WTC11 (cell line): ENCODE data around the gene PLA2G4A. TPM values are rescaled to one million over a fixed set of nuclear protein-coding genes. Genes with fewer than 3 reads are reported as not detected.

Experiments
- ATAC-seq: fragments of 200-7000 bp; cut with Tn5 transposase; 2 replicates; pipeline ENCODE4 v1.10.0; 2021; ENCODE audit warnings: mild to moderate bottlenecking, moderate library complexity
- CTCF ChIA-PET: fragments of 300-600 bp; sonication (Branson Sonifier 250); formaldehyde crosslinking; loops from one replicate; lab custom pipeline; 2021; ENCODE audit warnings: antibody characterized with exemption; lab: Charles Lee
- POLR2A ChIA-PET: fragments of 350-600 bp; sonication (Branson Sonifier 250); formaldehyde crosslinking; loops from one replicate; lab custom pipeline; 2021; ENCODE audit warnings: antibody characterized with exemption; lab: Charles Lee
- DNase-seq: peaks from one replicate; pipeline ENCODE4 v3.0.0; 2021; ENCODE audit warnings: low spot score
- H3K27ac Mint-ChIP-seq: 2 replicates; pipeline ENCODE4 v1.8.0; 2021; ENCODE audit warnings: mixed read lengths
- H3K27me3 Mint-ChIP-seq: 2 replicates; pipeline ENCODE4 v1.8.0; 2021; ENCODE audit warnings: low read depth, mild to moderate bottlenecking, moderate library complexity, mixed read lengths
- H3K36me3 Mint-ChIP-seq: 2 replicates; pipeline ENCODE4 v1.8.0; 2021; ENCODE audit warnings: mixed read lengths
- H3K4me1 Mint-ChIP-seq: 2 replicates; pipeline ENCODE4 v1.8.0; 2022; ENCODE audit warnings: mixed read lengths
- H3K4me3 Mint-ChIP-seq: 2 replicates; pipeline ENCODE4 v1.8.0; 2021; ENCODE audit warnings: mild to moderate bottlenecking, moderate library complexity, mixed read lengths
- H3K9me3 Mint-ChIP-seq: 2 replicates; pipeline ENCODE4 v1.8.0; 2021; ENCODE audit warnings: mixed read lengths
- CREB1 ChIP-seq: sonication (generic); formaldehyde crosslinking; IDR thresholded peaks from 2 replicates; pipeline ENCODE4 v1.8.0; 2023; ENCODE audit warnings: mild to moderate bottlenecking, missing genetic modification reagents
- HMGA2 ChIP-seq: fragments of 250-450 bp; sonication (Bioruptor Pico); IDR thresholded peaks from 2 replicates; pipeline ENCODE4 v1.4.0; 2021; ENCODE audit warnings: mild to moderate bottlenecking, moderate library complexity
- JAZF1 ChIP-seq: fragments of 250-450 bp; sonication (Bioruptor Pico); IDR thresholded peaks from 2 replicates; pipeline ENCODE4 v1.9.0; 2021; ENCODE audit warnings: moderate library complexity, mild to moderate bottlenecking, inconsistent platforms
- JUN ChIP-seq: sonication (generic); formaldehyde crosslinking; IDR thresholded peaks from 2 replicates; pipeline ENCODE4 v1.8.0; 2023; ENCODE audit warnings: mild to moderate bottlenecking, missing genetic modification reagents
- KAT7 ChIP-seq: sonication (generic); formaldehyde crosslinking; IDR thresholded peaks from 2 replicates; pipeline ENCODE4 v1.8.1; 2023; ENCODE audit warnings: missing genetic modification reagents, mild to moderate bottlenecking, borderline replicate concordance
- NFE2L1 ChIP-seq: sonication (generic); formaldehyde crosslinking; IDR thresholded peaks from 2 replicates; pipeline ENCODE4 v1.8.1; 2023; ENCODE audit warnings: missing genetic modification reagents
- NR1H2 ChIP-seq: sonication (generic); formaldehyde crosslinking; IDR thresholded peaks from 2 replicates; pipeline ENCODE4 v1.9.0; 2021; ENCODE audit warnings: mild to moderate bottlenecking, moderate library complexity, missing genetic modification reagents
- NR3C1 ChIP-seq: sonication (generic); formaldehyde crosslinking; conservative IDR thresholded peaks from 2 replicates; pipeline ENCODE4 v1.8.1; 2023; ENCODE audit warnings: low read depth, mild to moderate bottlenecking, missing genetic modification reagents
- OVOL2 ChIP-seq: fragments of 250-450 bp; sonication (Bioruptor Pico); IDR thresholded peaks from 2 replicates; pipeline ENCODE4 v1.9.0; 2021; ENCODE audit warnings: mild to moderate bottlenecking, borderline replicate concordance
- ZNF121 ChIP-seq: sonication (generic); formaldehyde crosslinking; IDR thresholded peaks from 2 replicates; pipeline ENCODE4 v1.8.0; 2023; ENCODE audit warnings: missing genetic modification reagents
- ZNF263 ChIP-seq: sonication (generic); formaldehyde crosslinking; IDR thresholded peaks from 2 replicates; pipeline ENCODE4 v1.8.1; 2022; ENCODE audit warnings: low read depth, mild to moderate bottlenecking, moderate library complexity, missing genetic modification reagents
- total RNA-seq: library from RNA; stranded (reverse); gene quantifications from 3 replicates; pipeline ENCODE4 v1.2.3, GENCODE V29; 2021
- TF ChIP-seq, protein P1 (sequence below): sonication (generic); formaldehyde crosslinking; IDR thresholded peaks from 2 replicates; pipeline ENCODE4 v1.8.0; 2022; ENCODE audit warnings: mild to moderate bottlenecking, missing genetic modification reagents
- TF ChIP-seq, protein P2 (sequence below): sonication (generic); formaldehyde crosslinking; IDR thresholded peaks from 2 replicates; pipeline ENCODE4 v1.8.1; 2023; ENCODE audit warnings: mild to moderate bottlenecking, missing genetic modification reagents
- TF ChIP-seq, protein P3 (sequence below): fragments of 250-450 bp; sonication (Bioruptor Pico); IDR thresholded peaks from 2 replicates; pipeline ENCODE4 v1.9.0; 2021; ENCODE audit warnings: mild to moderate bottlenecking
- TF ChIP-seq, protein P4 (sequence below): fragments of 250-450 bp; sonication (Bioruptor Pico); IDR thresholded peaks from 2 replicates; pipeline ENCODE4 v1.9.0; 2021; ENCODE audit warnings: moderate library complexity, mild to moderate bottlenecking, inconsistent platforms, borderline replicate concordance
- TF ChIP-seq, protein P5 (sequence below): sonication (generic); formaldehyde crosslinking; IDR thresholded peaks from 2 replicates; pipeline ENCODE4 v1.8.0; 2022; ENCODE audit warnings: mild to moderate bottlenecking, missing genetic modification reagents
- TF ChIP-seq, protein P6 (sequence below): sonication (generic); formaldehyde crosslinking; IDR thresholded peaks from 2 replicates; pipeline ENCODE4 v1.8.1; 2023; ENCODE audit warnings: mild to moderate bottlenecking, missing genetic modification reagents, moderate library complexity

Gene PLA2G4A
- total RNA-seq, 1 experiment from 2014 or later: 1.3 TPM

DNA sequence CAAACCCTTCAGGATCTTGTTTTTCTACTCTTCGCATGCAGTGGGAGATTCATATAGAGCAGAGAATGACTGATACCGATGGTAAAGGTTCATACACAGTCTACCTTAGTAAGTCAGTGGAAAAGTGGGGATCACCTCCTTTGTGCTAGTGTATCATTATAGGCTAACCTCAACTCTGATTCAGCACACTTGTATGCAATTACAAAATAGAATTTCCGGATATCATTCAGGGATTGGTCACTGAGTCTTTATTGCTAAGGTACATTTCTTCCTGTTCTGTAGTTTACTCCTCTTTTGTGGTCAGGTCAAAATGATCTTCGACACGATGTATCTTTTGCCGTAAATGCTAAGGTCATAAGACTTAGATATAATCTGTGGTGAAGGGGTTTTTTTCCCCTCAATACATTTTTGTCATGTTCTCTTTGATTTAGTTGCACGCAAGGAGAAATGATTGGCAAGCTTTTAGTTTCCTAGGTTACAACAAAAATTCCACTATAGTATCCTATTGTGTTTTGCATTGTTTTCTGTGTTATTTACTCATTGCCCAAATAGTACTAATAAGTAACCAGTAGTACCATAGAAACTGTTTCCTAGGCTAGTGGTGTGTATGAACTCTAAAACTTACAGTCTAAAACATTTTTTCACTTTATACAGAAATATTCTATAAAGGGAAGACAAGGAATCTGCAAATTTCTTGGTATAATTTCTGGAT is 35.7 kb upstream of the PLA2G4A start:
- no peak overlapping the region for H3K4me3 Mint-ChIP-seq
- no peaks in the 10 kb centered on the region for H3K36me3 Mint-ChIP-seq
- no peaks in the 10 kb centered on the region for H3K27me3 Mint-ChIP-seq
- no peaks in the 10 kb centered on the region for H3K9me3 Mint-ChIP-seq
- ChIA-PET POLR2A (no interaction called here), CTCF (no interaction called here)
- no peaks in the 10 kb centered on the region for H3K4me1 Mint-ChIP-seq
- no peak overlapping the region for H3K27ac Mint-ChIP-seq
- TF ChIP-seq NR3C1 (CRISPR knock-in tag) (no peak), NR1H2 (CRISPR knock-in tag) (no peak), ZNF263 (CRISPR knock-in tag) (no peak), NFE2L1 (CRISPR knock-in tag) (no peak), CREB1 (no peak), JUN (CRISPR knock-in tag) (no peak), KAT7 (CRISPR knock-in tag) (no peak), JAZF1 (CRISPR knock-in tag) (no peak)
- TF ChIP-seq, protein P1, sequence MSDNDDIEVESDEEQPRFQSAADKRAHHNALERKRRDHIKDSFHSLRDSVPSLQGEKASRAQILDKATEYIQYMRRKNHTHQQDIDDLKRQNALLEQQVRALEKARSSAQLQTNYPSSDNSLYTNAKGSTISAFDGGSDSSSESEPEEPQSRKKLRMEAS (CRISPR knock-in tag): no peak
- TF ChIP-seq, protein P2, sequence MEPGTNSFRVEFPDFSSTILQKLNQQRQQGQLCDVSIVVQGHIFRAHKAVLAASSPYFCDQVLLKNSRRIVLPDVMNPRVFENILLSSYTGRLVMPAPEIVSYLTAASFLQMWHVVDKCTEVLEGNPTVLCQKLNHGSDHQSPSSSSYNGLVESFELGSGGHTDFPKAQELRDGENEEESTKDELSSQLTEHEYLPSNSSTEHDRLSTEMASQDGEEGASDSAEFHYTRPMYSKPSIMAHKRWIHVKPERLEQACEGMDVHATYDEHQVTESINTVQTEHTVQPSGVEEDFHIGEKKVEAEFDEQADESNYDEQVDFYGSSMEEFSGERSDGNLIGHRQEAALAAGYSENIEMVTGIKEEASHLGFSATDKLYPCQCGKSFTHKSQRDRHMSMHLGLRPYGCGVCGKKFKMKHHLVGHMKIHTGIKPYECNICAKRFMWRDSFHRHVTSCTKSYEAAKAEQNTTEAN (CRISPR knock-in tag): no peak
- TF ChIP-seq, protein P3, sequence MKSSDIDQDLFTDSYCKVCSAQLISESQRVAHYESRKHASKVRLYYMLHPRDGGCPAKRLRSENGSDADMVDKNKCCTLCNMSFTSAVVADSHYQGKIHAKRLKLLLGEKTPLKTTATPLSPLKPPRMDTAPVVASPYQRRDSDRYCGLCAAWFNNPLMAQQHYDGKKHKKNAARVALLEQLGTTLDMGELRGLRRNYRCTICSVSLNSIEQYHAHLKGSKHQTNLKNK (CRISPR knock-in tag): no peak
- TF ChIP-seq, protein P4, sequence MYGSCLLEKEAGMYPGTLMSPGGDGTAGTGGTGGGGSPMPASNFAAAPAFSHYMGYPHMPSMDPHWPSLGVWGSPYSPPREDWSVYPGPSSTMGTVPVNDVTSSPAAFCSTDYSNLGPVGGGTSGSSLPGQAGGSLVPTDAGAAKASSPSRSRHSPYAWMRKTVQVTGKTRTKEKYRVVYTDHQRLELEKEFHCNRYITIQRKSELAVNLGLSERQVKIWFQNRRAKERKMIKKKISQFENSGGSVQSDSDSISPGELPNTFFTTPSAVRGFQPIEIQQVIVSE: no peak
- TF ChIP-seq, protein P5, sequence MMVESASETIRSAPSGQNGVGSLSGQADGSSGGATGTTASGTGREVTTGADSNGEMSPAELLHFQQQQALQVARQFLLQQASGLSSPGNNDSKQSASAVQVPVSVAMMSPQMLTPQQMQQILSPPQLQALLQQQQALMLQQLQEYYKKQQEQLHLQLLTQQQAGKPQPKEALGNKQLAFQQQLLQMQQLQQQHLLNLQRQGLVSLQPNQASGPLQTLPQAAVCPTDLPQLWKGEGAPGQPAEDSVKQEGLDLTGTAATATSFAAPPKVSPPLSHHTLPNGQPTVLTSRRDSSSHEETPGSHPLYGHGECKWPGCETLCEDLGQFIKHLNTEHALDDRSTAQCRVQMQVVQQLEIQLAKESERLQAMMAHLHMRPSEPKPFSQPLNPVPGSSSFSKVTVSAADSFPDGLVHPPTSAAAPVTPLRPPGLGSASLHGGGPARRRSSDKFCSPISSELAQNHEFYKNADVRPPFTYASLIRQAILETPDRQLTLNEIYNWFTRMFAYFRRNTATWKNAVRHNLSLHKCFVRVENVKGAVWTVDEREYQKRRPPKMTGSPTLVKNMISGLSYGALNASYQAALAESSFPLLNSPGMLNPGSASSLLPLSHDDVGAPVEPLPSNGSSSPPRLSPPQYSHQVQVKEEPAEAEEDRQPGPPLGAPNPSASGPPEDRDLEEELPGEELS (CRISPR knock-in tag): no peak
- DNase-seq: no peak
- ATAC-seq: no peak

DNA sequence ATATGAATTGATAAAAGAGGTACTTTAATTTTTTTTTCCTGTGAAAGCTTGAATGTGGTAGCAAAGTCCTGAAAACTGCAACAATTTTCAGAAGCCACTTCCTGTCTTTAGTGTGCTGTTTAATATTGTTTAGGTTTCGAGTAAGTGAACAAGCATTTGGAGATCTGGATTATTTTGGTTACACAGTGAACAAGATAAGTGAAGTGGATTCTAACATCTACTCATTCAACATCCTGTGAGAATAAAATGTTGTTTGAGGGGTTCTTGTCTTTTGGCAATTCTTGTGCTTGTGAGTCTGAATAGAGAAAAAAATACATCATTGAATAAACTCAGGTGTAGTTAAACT is 35.2 kb upstream of the PLA2G4A start:
- Mint-ChIP-seq H3K4me3 (no peak overlapping the region), H3K27ac (no peak overlapping the region), H3K27me3 (no peaks in the 10 kb centered on the region), H3K4me1 (no peaks in the 10 kb centered on the region), H3K36me3 (no peaks in the 10 kb centered on the region), H3K9me3 (no peaks in the 10 kb centered on the region)
- ChIA-PET POLR2A (no interaction called here), CTCF (no interaction called here)
- TF ChIP-seq HMGA2 (CRISPR knock-in tag): no peak
- TF ChIP-seq, protein P4: no peak
- TF ChIP-seq ZNF121 (CRISPR knock-in tag): no peak
- no peak for TF ChIP-seq NFE2L1 (CRISPR knock-in tag)
- no peak for TF ChIP-seq OVOL2
- TF ChIP-seq JAZF1 (CRISPR knock-in tag): no peak
- TF ChIP-seq, protein P6, sequence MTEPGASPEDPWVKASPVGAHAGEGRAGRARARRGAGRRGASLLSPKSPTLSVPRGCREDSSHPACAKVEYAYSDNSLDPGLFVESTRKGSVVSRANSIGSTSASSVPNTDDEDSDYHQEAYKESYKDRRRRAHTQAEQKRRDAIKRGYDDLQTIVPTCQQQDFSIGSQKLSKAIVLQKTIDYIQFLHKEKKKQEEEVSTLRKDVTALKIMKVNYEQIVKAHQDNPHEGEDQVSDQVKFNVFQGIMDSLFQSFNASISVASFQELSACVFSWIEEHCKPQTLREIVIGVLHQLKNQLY: no peak
- ATAC-seq (no peak), DNase-seq (no peak)
